HepG2 (cell line): ENCODE data around the gene PRSS50. TPM values are rescaled to one million over a fixed set of nuclear protein-coding genes. Genes with fewer than 3 reads are reported as not detected.

ENCODE experiments used
- ATAC-seq: fragments of 200-7000 bp; cut with Tn5 transposase; 3 replicates; pipeline ENCODE4 v1.9.1; 2020; ENCODE audit warnings: mild to moderate bottlenecking, moderate library complexity
- BruUV-seq: library from RNA; stranded (reverse); fragments of 400-500 nt; replicated peaks from 2 replicates; lab custom pipeline; 2021; lab: Mats Ljungman, UMichigan
- CTCF ChIA-PET: fragments of 300-600 bp; formaldehyde crosslinking; extraction: SDS; loops from one replicate; lab custom pipeline; 2021; ENCODE audit warnings: low total read pairs, inconsistent platforms, low intra/inter-chr PET ratio; lab: Yijun Ruan, JAX
- POLR2A ChIA-PET: fragments of 350-600 bp; sonication (Branson Sonifier 250); formaldehyde crosslinking; loops from one replicate; lab custom pipeline; 2020; ENCODE audit warnings: antibody characterized with exemption, inconsistent platforms; lab: Yijun Ruan, JAX
- DNase-seq: peaks from one replicate; pipeline ENCODE4 v3.0.0-alpha.2; 2015; ENCODE audit warnings: low spot score
- FAIRE-seq: peaks from 3 replicates; lab custom pipeline; 2011; peaks lifted over from hg19 to GRCh38; lab: Jason Lieb, UNC
- H2AFZ ChIP-seq: one replicate; pipeline ENCODE4 v1.6.1; 2011; ENCODE audit warnings: low read length, inconsistent platforms
- H3K27ac ChIP-seq: fragments of 300-600 bp; 3 replicates; pipeline ENCODE4 v1.8.0; 2011; ENCODE audit warnings: mixed run types, mild to moderate bottlenecking, mixed read lengths, low read length, inconsistent platforms; ENCODE audit not compliant: insufficient read depth; ENCODE audit errors: extremely low read length
- H3K27me3 ChIP-seq, 2 experiments: fragments of 200-600 bp in 1 of 2; 2 replicates in 1 of 2; 3 replicates in 1 of 2; pipeline versions ENCODE4 v1.6.0 to v1.8.0; 2011; ENCODE audit warnings: low read length in 2 of 2, mild to moderate bottlenecking in 2 of 2, moderate library complexity in 2 of 2, inconsistent platforms in 1 of 2; ENCODE audit not compliant: insufficient read depth in 2 of 2, control insufficient read depth in 1 of 2
- H3K36me3 ChIP-seq, 2 experiments: fragments of 200-600 bp in 1 of 2; replicated peaks in 1 of 2; 2 replicates in 1 of 2; 3 replicates in 1 of 2; pipeline versions ENCODE4 v1.5.1 to v1.8.0; 2011; ENCODE audit warnings: low read length in 2 of 2, inconsistent platforms in 1 of 2; ENCODE audit not compliant: insufficient read depth in 2 of 2, control insufficient read depth in 1 of 2
- H3K4me1 ChIP-seq: 2 replicates; pipeline ENCODE4 v1.5.1; 2012; ENCODE audit warnings: low read length, inconsistent platforms; ENCODE audit not compliant: insufficient read depth
- H3K4me2 ChIP-seq: 2 replicates; pipeline ENCODE4 v1.6.0; 2011; ENCODE audit warnings: low read depth, low read length, inconsistent platforms
- H3K4me3 ChIP-seq, 3 experiments: fragments of 200-600 bp in 1 of 3; sonication (generic), shearing (Covaris generic) in 1 of 3; replicated peaks in 1 of 3; 2 replicates each; pipeline ENCODE4 v1.5.1; 2011 to 2016; ENCODE audit warnings: low read length in 3 of 3, inconsistent platforms in 2 of 3, low read depth in 2 of 3, mild to moderate bottlenecking in 2 of 3, control low read depth in 1 of 3, mixed read lengths in 1 of 3; ENCODE audit not compliant: insufficient read depth in 1 of 3
- H3K79me2 ChIP-seq: one replicate; pipeline ENCODE4 v1.6.1; 2011; ENCODE audit warnings: low read length, inconsistent platforms; ENCODE audit not compliant: insufficient read depth
- H3K9ac ChIP-seq: 2 replicates; pipeline ENCODE4 v1.6.0; 2011; ENCODE audit warnings: mild to moderate bottlenecking, low read depth, low read length, inconsistent platforms; ENCODE audit not compliant: insufficient read depth
- H3K9me3 ChIP-seq: 2 replicates; pipeline ENCODE4 v1.5.1; 2012; ENCODE audit warnings: mild to moderate bottlenecking, low read length
- H4K20me1 ChIP-seq: 2 replicates; pipeline ENCODE4 v1.6.0; 2011; ENCODE audit warnings: inconsistent platforms, mild to moderate bottlenecking, low read length, moderate library complexity; ENCODE audit not compliant: insufficient read depth
- ZNF451 ChIP-seq: sonication (generic); formaldehyde crosslinking; IDR thresholded peaks from 2 replicates; pipeline ENCODE4 v1.5.0; 2020; ENCODE audit warnings: mild to moderate bottlenecking, missing genetic modification reagents
- ZNF839 ChIP-seq: sonication (generic); formaldehyde crosslinking; IDR thresholded peaks from 2 replicates; pipeline ENCODE4 v1.4.0; 2020; ENCODE audit warnings: missing genetic modification reagents, mild to moderate bottlenecking, borderline replicate concordance
- WGBS: methylation state at CpG from one replicate; pipeline ENCODE4 v1.1.6; 2017; ENCODE audit warnings: low lambda C conversion rate; 5-methylcytosine and 5-hydroxymethylcytosine counted together
- in situ Hi-C: cut with HindIII; loops from 2 replicates; pipeline ENCODE4 v1.10.0; 2017; ENCODE audit warnings: low pct_unique_long_range_greater_than_20kb; ENCODE audit not compliant: extremely low pct_ligation_motif_present
- intact Hi-C: fragments of 100-400 bp; cut with micrococcal nuclease; formaldehyde crosslinking; loops from one replicate; pipeline ENCODE4 v1.10.0; 2022; ENCODE audit not compliant: unreplicated experiment
- polyA plus RNA-seq, 8 experiments: library from polyadenylated mRNA; depleted of rRNA in 3 of 8; stranded (reverse) in 7 of 8; unstranded in 1 of 8; fragments of >200 nt; fragmentation: Illumina TruSeq in 4 of 8; extraction: Trizol in 4 of 8; gene quantifications; 2 replicates each; pipeline versions ENCODE4 v1.2.1 to v1.2.3, GENCODE V29; 2011 to 2016; ENCODE audit warnings: low read depth in 4 of 8, missing spikeins in 1 of 8, mixed read lengths in 1 of 8; ENCODE audit not compliant: insufficient read depth in 1 of 8
- total RNA-seq, 5 experiments: library from RNA; depleted of rRNA; stranded (reverse); fragments of >200 nt; fragmentation: Illumina TruSeq; extraction: Trizol; gene quantifications; 2 replicates each; pipeline ENCODE4 v1.2.3, GENCODE V29; 2016; ENCODE audit warnings: low read depth in 1 of 5
- TF ChIP-seq, protein P1 (sequence below): sonication (generic); formaldehyde crosslinking; IDR thresholded peaks from 2 replicates; pipeline ENCODE4 v1.9.0; 2021; ENCODE audit warnings: mild to moderate bottlenecking, missing genetic modification reagents
- TF ChIP-seq, protein P2 (sequence below): sonication (generic); formaldehyde crosslinking; IDR thresholded peaks from 2 replicates; pipeline ENCODE4; 2020; ENCODE audit warnings: missing genetic modification reagents, mild to moderate bottlenecking, borderline replicate concordance

Gene PRSS50
- total and polyA plus RNA-seq, 2 of the 13 experiments (the other 11 are each of a cell fraction or from before 2014, with no cell fraction given), result not detected

DNA sequence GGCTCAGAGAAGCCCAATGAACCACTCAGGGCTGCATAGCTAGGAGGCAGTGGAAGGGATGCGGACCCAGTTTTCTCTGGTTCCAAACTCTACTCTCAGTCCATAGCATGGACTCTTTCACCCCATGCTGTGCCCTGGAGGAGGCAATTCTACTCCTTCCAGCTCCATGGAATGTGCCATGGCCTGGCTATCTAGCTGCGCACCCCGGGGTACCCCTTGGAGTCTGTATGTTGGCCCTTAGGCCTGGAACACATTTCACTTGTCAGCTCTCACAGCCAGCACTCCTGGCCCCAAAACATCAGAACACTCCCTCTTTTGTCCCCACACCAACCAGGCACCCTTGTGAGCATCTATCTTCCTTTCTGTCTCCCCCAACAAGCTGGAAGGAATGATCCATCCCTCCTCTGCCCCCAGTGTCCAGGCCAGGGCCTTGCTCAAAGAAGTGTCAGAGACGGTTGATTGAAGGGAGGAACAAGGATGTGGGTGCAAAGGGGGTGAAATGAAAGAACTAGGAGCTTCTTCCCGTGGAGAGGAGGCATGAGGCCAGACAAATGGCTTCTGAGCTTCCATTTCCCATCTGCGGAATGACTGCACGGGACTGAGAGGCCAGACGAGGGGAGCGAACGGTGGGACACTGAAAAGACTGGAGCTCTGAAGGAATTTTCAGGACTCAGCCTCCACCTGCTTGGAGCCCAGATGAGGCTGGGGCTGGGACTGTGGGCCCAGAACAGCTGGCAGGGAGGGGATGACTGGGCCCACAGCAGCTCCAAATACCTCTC is 2.8 kb downstream of the PRSS50 start:
- intact Hi-C loops, result no loop called here
- no peak for FAIRE-seq
- Histone ChIP-seq H3K4me3 (no peak overlapping the region), H3K27ac (no peak overlapping the region)
- no peak for ATAC-seq
- TF ChIP-seq ZNF451 (no peak), ZNF839 (CRISPR knock-in tag) (no peak)
- TF ChIP-seq, protein P1, sequence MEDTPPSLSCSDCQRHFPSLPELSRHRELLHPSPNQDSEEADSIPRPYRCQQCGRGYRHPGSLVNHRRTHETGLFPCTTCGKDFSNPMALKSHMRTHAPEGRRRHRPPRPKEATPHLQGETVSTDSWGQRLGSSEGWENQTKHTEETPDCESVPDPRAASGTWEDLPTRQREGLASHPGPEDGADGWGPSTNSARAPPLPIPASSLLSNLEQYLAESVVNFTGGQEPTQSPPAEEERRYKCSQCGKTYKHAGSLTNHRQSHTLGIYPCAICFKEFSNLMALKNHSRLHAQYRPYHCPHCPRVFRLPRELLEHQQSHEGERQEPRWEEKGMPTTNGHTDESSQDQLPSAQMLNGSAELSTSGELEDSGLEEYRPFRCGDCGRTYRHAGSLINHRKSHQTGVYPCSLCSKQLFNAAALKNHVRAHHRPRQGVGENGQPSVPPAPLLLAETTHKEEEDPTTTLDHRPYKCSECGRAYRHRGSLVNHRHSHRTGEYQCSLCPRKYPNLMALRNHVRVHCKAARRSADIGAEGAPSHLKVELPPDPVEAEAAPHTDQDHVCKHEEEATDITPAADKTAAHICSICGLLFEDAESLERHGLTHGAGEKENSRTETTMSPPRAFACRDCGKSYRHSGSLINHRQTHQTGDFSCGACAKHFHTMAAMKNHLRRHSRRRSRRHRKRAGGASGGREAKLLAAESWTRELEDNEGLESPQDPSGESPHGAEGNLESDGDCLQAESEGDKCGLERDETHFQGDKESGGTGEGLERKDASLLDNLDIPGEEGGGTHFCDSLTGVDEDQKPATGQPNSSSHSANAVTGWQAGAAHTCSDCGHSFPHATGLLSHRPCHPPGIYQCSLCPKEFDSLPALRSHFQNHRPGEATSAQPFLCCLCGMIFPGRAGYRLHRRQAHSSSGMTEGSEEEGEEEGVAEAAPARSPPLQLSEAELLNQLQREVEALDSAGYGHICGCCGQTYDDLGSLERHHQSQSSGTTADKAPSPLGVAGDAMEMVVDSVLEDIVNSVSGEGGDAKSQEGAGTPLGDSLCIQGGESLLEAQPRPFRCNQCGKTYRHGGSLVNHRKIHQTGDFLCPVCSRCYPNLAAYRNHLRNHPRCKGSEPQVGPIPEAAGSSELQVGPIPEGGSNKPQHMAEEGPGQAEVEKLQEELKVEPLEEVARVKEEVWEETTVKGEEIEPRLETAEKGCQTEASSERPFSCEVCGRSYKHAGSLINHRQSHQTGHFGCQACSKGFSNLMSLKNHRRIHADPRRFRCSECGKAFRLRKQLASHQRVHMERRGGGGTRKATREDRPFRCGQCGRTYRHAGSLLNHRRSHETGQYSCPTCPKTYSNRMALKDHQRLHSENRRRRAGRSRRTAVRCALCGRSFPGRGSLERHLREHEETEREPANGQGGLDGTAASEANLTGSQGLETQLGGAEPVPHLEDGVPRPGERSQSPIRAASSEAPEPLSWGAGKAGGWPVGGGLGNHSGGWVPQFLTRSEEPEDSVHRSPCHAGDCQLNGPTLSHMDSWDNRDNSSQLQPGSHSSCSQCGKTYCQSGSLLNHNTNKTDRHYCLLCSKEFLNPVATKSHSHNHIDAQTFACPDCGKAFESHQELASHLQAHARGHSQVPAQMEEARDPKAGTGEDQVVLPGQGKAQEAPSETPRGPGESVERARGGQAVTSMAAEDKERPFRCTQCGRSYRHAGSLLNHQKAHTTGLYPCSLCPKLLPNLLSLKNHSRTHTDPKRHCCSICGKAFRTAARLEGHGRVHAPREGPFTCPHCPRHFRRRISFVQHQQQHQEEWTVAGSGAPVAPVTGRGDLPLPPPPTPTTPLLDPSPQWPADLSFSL, result no peak
- TF ChIP-seq, protein P2, sequence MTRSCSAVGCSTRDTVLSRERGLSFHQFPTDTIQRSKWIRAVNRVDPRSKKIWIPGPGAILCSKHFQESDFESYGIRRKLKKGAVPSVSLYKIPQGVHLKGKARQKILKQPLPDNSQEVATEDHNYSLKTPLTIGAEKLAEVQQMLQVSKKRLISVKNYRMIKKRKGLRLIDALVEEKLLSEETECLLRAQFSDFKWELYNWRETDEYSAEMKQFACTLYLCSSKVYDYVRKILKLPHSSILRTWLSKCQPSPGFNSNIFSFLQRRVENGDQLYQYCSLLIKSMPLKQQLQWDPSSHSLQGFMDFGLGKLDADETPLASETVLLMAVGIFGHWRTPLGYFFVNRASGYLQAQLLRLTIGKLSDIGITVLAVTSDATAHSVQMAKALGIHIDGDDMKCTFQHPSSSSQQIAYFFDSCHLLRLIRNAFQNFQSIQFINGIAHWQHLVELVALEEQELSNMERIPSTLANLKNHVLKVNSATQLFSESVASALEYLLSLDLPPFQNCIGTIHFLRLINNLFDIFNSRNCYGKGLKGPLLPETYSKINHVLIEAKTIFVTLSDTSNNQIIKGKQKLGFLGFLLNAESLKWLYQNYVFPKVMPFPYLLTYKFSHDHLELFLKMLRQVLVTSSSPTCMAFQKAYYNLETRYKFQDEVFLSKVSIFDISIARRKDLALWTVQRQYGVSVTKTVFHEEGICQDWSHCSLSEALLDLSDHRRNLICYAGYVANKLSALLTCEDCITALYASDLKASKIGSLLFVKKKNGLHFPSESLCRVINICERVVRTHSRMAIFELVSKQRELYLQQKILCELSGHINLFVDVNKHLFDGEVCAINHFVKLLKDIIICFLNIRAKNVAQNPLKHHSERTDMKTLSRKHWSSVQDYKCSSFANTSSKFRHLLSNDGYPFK (CRISPR knock-in tag), result no peak
- TF ChIP-seq, all 625 proteins: peak for 0
- H3K4me1 ChIP-seq, result peaks cover 11% of the 10 kb centered on the region
- H3K79me2 ChIP-seq, result no peaks in the 10 kb centered on the region
- no peak overlapping the region for H3K9ac ChIP-seq
- no peak overlapping the region for H2AFZ ChIP-seq
- CTCF ChIA-PET, result no interaction called here
- 40% methylated on average over 9 of the region's 10 CpGs for WGBS
- H3K27me3 ChIP-seq, result peaks cover 4 to 9% of the 10 kb centered on the region in 2 experiments; a peak in 3 of 5 replicates
- no TSS peak for BruUV-seq
- POLR2A ChIA-PET, result no interaction called here
- no peaks in the 10 kb centered on the region for H3K36me3 ChIP-seq
- H4K20me1 ChIP-seq, result no peaks in the 10 kb centered on the region
- in situ Hi-C loops, result loop anchor here (5.0 kb wide), 1 partner anchor 192 kb away; no protein-coding TSS in a partner anchor
- H3K4me2 ChIP-seq, result no peak overlapping the region
- H3K9me3 ChIP-seq, result no peaks in the 10 kb centered on the region
- DNase-seq, result no peak
